ENCODE results near the gene SENP2. TPM values are rescaled to one million over a fixed set of nuclear protein-coding genes. Genes with fewer than 3 reads are reported as not detected.

Gene SENP2
- total and polyA plus RNA-seq, 9 of the 15 experiments (the other 6 are each of a cell fraction or from before 2014, with no cell fraction given): 11.8 to 67.1 (median 41.1) TPM

- TF ChIP-seq JUND (IDR thresholded peaks at IDR 0.05; ENCODE audit: borderline replicate concordance, low read depth, low read length) (peak; percentile 92), JUND (tag; IDR thresholded peaks at IDR 0.05; ENCODE audit: borderline replicate concordance, low read depth, low read length) (peak; percentile 80; the same call in 1 of the 3 replicates), RFX1 (IDR thresholded peaks at IDR 0.05) (peak; percentile 90), TAF1 (IDR thresholded peaks at IDR 0.05; ENCODE audit: control insufficient read depth, extremely low read depth, insufficient read depth, low read length, severe bottlenecking) (no peak), ZBTB11 (CRISPR knock-in tag; IDR thresholded peaks at IDR 0.05) (peak in 1 of 3 experiments; percentile 86; a peak in 2 of 6 replicates), MLLT1 (IDR thresholded peaks at IDR 0.05) (peak; percentile 52 to 61; a peak in 2 of 4 replicates), SAP30 (IDR thresholded peaks at IDR 0.05; ENCODE audit: borderline replicate concordance, insufficient read depth, low read depth, low read length, poor library complexity, severe bottlenecking) (peak; percentile 89), MAX (CRISPR knock-in tag; IDR thresholded peaks at IDR 0.05) (peak; percentile 93), HCFC1 (IDR thresholded peaks at IDR 0.05; ENCODE audit: low read depth, low read length) (peak; percentile 72), E2F5 (CRISPR knock-in tag; IDR thresholded peaks at IDR 0.05) (no peak), BHLHE40 (IDR thresholded peaks at IDR 0.05; ENCODE audit: low read length) (peak; percentile 67), MIER1 (IDR thresholded peaks at IDR 0.05; ENCODE audit: low read depth) (no peak), HMGN3 (IDR thresholded peaks at IDR 0.05; ENCODE audit: borderline replicate concordance, extremely low read depth, insufficient read length, low read depth, low read length) (peak; percentile 69), FOS (IDR thresholded peaks at IDR 0.05; ENCODE audit: extremely low read depth, insufficient read length) (peak; percentile 42), RCOR1 (IDR thresholded peaks at IDR 0.05; ENCODE audit: borderline replicate concordance in 1 of 2, low read depth in 2 of 2, low read length in 2 of 2) (peak in 1 of 2 experiments; percentile 71; a peak in 1 of 4 replicates), MYC (IDR thresholded peaks at IDR 0.05; ENCODE audit: low read depth, low read length) (peak; percentile 87), MYC (CRISPR knock-in tag; IDR thresholded peaks at IDR 0.05; ENCODE audit: borderline replicate concordance, low read depth) (no peak)
Observed at GRCh38 chr3:185585859-185586685, at the start of gene SENP2 (continued).
